ENCODE measurements around the gene FH. TPM values are rescaled to one million over a fixed set of nuclear protein-coding genes. Genes with fewer than 3 reads are reported as not detected.

Gene FH
- total and polyA plus RNA-seq, 10 of the 15 experiments (the other 5 are each of a cell fraction or from before 2014, with no cell fraction given), result 44.7 to 124 (median 76.2) TPM

DNA sequence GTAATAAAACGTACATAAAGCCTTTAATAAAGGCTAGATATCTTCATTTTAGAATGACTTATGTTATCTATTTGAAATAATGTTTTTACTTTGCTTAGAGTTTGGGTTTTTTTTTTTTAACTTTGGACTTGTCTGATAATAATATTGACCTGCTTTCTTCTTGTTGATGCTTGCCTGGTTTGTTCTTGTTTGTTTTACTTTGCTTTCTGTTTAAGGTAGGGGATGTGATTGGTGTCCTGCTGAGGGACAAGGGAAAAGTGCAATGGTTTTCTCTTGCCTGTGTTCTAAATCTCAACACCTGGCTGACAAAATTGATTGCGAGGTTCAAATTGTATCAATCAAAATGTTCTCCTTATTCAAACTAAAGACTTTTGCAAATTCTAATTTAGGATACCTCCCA lies 2.2 kb upstream of the FH start (continued):
- TF ChIP-seq, protein P1, sequence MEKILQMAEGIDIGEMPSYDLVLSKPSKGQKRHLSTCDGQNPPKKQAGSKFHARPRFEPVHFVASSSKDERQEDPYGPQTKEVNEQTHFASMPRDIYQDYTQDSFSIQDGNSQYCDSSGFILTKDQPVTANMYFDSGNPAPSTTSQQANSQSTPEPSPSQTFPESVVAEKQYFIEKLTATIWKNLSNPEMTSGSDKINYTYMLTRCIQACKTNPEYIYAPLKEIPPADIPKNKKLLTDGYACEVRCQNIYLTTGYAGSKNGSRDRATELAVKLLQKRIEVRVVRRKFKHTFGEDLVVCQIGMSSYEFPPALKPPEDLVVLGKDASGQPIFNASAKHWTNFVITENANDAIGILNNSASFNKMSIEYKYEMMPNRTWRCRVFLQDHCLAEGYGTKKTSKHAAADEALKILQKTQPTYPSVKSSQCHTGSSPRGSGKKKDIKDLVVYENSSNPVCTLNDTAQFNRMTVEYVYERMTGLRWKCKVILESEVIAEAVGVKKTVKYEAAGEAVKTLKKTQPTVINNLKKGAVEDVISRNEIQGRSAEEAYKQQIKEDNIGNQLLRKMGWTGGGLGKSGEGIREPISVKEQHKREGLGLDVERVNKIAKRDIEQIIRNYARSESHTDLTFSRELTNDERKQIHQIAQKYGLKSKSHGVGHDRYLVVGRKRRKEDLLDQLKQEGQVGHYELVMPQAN (conservative IDR thresholded peaks at IDR 0.05), result no peak
- TF ChIP-seq POU2F2 (IDR thresholded peaks at IDR 0.05; ENCODE audit: borderline replicate concordance, low read depth, low read length), result no peak

DNA sequence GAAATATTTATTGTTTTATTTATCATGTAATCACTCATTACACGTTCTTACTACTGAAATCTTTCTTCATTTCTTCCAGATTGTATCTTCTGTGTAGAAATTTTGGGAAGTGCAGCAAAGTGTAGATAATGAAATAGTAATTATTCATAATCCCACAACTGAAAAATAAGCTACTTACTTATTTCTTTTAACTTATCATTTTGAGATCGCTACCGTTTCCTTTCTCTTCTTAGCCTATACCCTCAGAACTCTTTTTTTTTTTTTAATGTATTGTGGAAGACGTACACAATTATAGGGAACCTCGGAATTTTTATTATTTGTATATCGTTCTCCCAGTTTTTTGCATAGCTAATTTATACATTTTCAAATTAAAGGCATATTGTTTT lies 518 bp upstream of the FH start:
- in situ Hi-C loops (cut with MboI) (no loop called here), intact Hi-C loops (cut with micrococcal nuclease; ENCODE audit: unreplicated experiment) (no loop called here)
- H3K9ac ChIP-seq (ENCODE audit: control insufficient read depth, insufficient read depth, low read length), result peak overlapping the region; percentile 84
- peaks cover 36% of the 10 kb centered on the region for H3K79me2 ChIP-seq (ENCODE audit: control insufficient read depth, insufficient read depth, low read length)
- DNase-seq (ENCODE audit: low read depth, low spot score), result no peak
- H4K20me1 ChIP-seq (ENCODE audit: control insufficient read depth, insufficient read depth), result no peaks in the 10 kb centered on the region
- no peaks in the 10 kb centered on the region for H3K27me3 ChIP-seq (replicated peaks in 1 of 2; ENCODE audit: control insufficient read depth in 2 of 2, insufficient read depth in 2 of 2, low read length in 1 of 2)
- RAD21 ChIA-PET (ENCODE audit: unreplicated experiment), result interaction anchor here (1.1 kb wide), 2 partner anchors 12 to 92 kb away, joined by 3 read pairs; partner anchors contain the start of gene KMO
- POLR2A ChIA-PET, result no interaction called here
- SMC1A ChIA-PET (ENCODE audit: uncharacterized antibody, unreplicated experiment), result interaction anchor here (1.1 to 2.1 kb wide), 5 partner anchors 8 to 109 kb away, joined by 3 to 5 read pairs (median 4); partner anchors contain the start of gene KMO
- peak overlapping the region; percentile 83 for H3K4me2 ChIP-seq (ENCODE audit: control insufficient read depth, insufficient read depth)
- peak overlapping the region; percentile 85 for H2AFZ ChIP-seq (ENCODE audit: control insufficient read depth, low read depth, low read length)
- 3% methylated on average over 6 of the region's 6 CpGs for WGBS (ENCODE audit: insufficient coverage, insufficient replicate concordance, low lambda C conversion rate, missing lambda C conversion rate)
- no peaks in the 10 kb centered on the region for H3K9me3 ChIP-seq (replicated peaks; ENCODE audit: control insufficient read depth, insufficient read depth, low read length)
- peaks cover 3% of the 10 kb centered on the region; the same call in 1 of the 2 replicates for H3K4me1 ChIP-seq (ENCODE audit: control insufficient read depth, insufficient read depth, low read length)
- CTCF ChIA-PET, result no interaction called here
- TF ChIP-seq ZBTB40 (IDR thresholded peaks at IDR 0.05; ENCODE audit: borderline replicate concordance) (no peak), ZBTB33 (IDR thresholded peaks at IDR 0.05) (no peak), BMI1 (IDR thresholded peaks at IDR 0.05; ENCODE audit: borderline replicate concordance) (no peak)
- TF ChIP-seq, protein P2, sequence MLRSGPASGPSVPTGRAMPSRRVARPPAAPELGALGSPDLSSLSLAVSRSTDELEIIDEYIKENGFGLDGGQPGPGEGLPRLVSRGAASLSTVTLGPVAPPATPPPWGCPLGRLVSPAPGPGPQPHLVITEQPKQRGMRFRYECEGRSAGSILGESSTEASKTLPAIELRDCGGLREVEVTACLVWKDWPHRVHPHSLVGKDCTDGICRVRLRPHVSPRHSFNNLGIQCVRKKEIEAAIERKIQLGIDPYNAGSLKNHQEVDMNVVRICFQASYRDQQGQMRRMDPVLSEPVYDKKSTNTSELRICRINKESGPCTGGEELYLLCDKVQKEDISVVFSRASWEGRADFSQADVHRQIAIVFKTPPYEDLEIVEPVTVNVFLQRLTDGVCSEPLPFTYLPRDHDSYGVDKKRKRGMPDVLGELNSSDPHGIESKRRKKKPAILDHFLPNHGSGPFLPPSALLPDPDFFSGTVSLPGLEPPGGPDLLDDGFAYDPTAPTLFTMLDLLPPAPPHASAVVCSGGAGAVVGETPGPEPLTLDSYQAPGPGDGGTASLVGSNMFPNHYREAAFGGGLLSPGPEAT (IDR thresholded peaks at IDR 0.05; ENCODE audit: low read depth), result 0 out of 2 replicates have a peak, but pooled peaks have one; percentile 6
- peak overlapping the region; percentile 42; the same call in 1 of the 2 replicates for H3K4me3 ChIP-seq
- BruUV-seq (replicated peaks), result no TSS peak
- H3K27ac ChIP-seq (ENCODE audit: control insufficient read depth, insufficient read depth), result peak overlapping the region; percentile 88
- no peak for FAIRE-seq
- ATAC-seq, result no peak
- no peaks in the 10 kb centered on the region for H3K36me3 ChIP-seq (ENCODE audit: control insufficient read depth in 2 of 2, insufficient read depth in 2 of 2, low read length in 1 of 2)
